Skin epidermis (tissue), 12 donors: ENCODE measurements around the gene OR2D3.
"Not testable (repeated sequence)": the region's sequence is repeated elsewhere in the genome, so short reads cannot be mapped to it uniquely, and the experiment has no call there.

Experiments used
- H3K27ac ChIP-seq, 21 experiments: fragments of 200-600 bp; sonication (generic) in 11 of 21; one replicate each; pipeline ENCODE4 v1.5.0; 2020; ENCODE audit warnings: mild to moderate bottlenecking in 3 of 21, inconsistent platforms in 2 of 21, moderate library complexity in 2 of 21
- H3K4me3 ChIP-seq, 7 experiments: fragments of 200-600 bp; sonication (generic) in 2 of 7; one replicate each; pipeline ENCODE4 v1.5.0; 2020; ENCODE audit warnings: inconsistent platforms in 2 of 7, mild to moderate bottlenecking in 2 of 7, moderate library complexity in 1 of 7

The OR2D3 gene

DNA sequence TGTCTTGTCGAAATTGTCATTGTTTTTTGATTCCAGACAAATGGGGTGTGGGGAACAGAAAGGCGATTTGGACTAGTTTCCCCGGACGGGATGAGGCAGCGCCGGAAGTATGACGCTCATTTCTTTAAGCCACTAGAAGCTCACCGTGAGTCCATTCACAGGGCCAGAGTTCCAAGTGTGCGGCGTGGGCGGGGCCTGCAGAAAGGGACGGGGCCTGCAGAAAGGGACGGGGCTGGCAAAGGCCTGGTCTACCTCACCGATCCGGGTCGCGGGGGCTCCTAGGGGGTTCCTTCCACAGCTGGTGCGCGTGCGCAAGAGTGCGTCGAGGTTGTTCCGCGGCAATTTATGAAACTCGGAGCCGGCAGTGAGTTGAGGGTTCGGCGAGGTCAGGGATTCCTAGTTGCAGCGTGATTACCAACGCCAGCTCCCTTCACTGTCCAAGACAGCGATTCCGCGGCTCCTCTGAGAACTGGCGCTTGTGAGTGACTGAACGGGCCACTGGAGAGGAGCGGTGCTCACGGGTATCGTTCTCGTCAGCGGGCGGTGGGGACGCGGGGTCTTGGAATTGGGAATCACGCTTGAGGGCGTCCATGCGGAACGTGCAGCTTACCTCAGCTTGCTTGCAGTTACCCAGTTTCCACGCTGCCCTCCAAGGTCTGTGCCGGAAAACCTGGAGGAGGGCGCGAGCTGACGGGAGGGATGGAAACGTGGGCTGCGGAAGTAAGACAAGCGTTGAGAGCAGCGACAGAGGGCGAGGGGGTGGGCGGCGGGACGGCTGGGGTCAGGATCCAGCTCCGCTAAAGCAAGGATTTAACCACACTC, 5.6 kb downstream of the OR2D3 start, which contains the start of gene ZNF215:
Gene ZNF215, plus strand, starts transcription at position 219 of the 822 bp plus-strand sequence. CDS start 5,847 bp downstream, outside the sequence.
- Histone ChIP-seq H3K4me3 (peak within 1 kb of the TSS; percentile 49 to 73 (median 59)), H3K27ac (peak within 1 kb of the TSS in 14 of 21 experiments; percentile 11 to 71 (median 42))

DNA sequence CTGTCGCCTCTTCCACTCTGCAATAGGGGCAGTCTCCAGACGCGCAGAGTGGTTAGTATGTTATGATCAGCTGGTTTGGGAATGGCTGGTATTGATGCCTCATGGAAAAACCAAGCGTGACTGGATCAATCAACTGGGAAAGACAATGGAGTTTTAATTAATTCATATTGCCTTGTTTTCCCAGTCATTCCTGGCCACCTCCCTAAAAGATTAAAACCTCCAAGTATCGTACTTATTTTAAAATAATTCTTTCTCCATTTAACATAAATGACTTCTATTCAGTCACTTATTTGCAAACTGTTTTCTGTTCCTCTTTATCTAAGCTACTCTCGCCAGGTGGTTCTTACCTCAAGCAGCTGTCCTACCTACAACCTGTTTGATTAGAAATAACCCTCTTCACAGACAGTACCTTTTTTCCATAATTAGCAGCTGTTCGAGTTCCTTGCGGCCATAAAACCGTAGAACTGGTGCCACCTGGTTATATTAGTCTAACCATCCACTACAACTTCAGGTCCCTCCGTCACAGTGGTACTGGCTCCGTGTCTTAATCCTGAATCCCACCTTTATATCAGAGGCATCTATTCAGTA, 6.3 kb downstream of the OR2D3 start:
- Histone ChIP-seq H3K27ac (peak overlapping the region in 9 of 21 experiments; percentile 28 to 71 (median 49)), H3K4me3 (peak overlapping the region; percentile 49 to 73 (median 59))

DNA sequence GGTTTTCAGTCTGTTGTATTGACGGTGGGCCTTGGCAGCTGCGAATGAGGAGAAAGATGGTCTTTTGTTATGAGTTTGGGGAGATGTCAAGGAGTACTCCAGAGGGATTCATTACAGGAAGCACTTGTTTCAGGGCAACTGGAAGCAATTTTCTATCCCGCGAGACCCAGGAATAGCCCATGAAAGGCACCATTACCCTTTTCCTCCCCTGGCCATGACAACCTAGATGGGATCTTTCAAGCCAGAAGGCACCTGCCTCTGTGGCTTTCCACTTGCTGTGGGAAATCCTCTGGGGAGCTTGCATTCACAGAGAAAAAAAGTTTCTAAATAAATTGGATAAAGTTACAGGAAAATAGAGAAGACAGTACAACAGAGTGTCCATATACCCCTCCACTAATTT, 8.1 kb downstream of the OR2D3 start:
- H3K4me3 ChIP-seq = no peak overlapping the region
- no peak overlapping the region for H3K27ac ChIP-seq

DNA sequence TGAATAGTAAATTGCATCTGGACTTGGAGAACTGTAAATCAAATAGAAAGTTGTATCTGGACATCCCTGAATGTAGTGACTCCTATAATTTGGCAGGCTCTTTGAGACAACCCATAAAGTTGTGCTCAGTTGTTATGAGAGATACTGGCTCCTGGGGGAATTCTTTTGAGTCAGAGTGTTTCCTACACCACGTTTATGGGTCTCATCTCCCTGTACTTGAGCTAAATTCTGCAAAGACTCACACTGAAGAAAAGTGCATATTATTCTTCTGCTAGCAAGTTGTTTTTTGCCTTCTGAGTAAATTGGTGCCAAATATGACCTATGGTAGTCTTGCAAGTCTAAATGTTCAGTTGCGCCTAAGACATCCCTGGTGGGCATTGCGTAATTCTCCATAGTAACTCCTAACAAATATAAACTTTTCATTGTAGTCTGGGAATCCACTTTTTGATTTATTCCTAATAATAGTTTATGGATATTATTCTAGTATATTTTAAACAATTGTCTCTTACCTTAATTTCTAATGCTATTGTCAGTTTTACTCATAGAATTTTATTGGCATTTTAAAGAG, 10.4 kb downstream of the OR2D3 start:
- Histone ChIP-seq H3K27ac (no peak overlapping the region), H3K4me3 (no peak overlapping the region)

DNA sequence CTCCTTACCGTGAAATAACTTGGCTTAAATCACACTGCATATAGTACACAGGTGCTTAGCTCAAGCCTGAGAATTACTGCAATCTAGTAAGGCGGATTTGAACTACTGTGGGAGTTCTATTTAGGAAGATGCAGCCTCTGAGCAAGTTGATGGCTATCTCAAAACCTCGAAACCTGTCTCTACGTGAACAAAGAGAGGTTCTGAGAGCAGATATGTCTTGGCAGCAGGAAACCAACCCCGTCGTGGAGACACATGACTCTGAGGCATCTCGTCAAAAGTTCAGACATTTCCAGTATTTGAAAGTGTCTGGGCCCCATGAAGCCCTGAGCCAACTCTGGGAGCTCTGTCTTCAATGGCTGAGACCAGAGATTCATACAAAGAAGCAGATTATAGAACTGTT, 11.3 kb downstream of the OR2D3 start:
- H3K27ac ChIP-seq = no peak overlapping the region
- no peak overlapping the region for H3K4me3 ChIP-seq

DNA sequence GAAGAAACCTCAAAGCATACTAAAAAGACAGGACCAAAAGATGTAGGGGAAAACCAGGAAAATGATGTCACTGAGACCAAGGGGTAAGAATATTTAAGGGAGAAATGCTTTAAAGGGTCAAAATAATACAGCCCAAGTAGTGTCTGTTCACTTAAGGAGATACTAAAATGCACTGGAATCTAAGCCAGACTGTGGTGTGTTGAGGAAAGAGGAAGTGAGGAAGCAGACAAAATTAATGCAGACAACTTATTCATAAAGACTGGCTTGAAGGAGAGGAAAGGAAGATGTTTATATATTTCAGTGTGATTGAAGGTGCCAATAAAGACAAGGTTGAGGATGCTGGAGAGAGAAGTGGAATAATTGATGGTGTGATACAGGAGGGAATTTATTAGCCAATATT, 21.2 kb downstream of the OR2D3 start:
- H3K27ac ChIP-seq = no peak overlapping the region
- H3K4me3 ChIP-seq = no peak overlapping the region

DNA sequence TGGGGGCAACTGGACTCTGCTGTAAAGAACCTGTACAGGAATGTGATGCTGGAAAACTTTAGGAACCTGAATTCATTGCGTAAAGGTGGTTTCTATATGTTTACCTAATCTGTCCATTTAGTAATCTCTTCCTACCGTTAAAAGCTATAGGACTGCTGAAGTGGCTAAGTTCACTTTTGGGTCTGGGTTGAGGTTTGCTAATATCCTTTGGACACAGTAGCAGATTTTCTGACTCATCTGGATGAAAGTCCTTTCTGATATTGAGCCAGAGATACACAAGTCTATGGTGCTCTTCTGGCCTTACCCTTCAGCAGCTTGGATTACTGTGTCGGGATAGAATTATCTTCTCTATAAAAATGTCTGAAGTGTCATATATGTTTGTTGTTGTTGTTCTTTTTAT, 22.3 kb downstream of the OR2D3 start:
- Histone ChIP-seq H3K27ac (no peak overlapping the region), H3K4me3 (no peak overlapping the region)

DNA sequence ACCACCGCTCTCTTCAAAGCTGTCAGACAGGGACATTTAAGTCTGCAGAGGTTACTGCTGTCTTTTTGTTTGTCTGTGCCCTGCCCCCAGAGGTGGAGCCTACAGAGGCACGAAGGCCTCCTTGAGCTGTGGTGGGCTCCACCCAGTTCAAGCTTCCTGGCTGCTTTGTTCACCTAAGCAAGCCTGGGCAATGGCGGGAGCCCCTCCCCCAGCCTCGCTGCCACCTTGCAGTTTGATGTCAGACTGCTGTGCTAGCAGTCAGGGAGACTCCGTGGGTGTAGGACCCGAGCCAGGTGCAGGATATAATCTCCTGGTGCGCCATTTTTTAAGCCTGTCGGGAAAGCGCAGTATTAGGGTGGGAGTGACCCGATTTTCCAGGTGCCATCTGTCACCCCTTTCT, 33.4 kb downstream of the OR2D3 start:
- not testable (repeated sequence) for H3K27ac ChIP-seq, H3K4me3 ChIP-seq

DNA sequence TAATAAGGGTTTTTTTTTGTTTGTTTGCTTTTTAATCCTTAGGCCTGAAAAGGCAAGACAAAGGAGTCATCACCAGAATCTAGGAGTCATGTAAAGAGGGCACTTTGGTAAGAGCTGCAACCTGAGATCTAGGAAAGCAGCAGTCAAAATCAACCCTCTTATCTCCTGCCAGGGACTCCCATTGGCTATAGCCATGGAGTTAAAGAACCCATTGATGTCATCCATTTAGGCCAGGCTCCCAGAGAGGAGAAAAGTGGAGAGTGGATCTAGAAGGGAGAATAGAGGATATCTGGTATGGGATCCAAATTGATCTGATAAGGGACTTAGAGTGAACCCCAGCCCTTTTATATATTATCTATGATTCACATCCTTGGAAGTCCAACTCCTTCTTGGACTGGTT, 41.3 kb downstream of the OR2D3 start:
- H3K27ac ChIP-seq = no peak overlapping the region
- no peak overlapping the region for H3K4me3 ChIP-seq

DNA sequence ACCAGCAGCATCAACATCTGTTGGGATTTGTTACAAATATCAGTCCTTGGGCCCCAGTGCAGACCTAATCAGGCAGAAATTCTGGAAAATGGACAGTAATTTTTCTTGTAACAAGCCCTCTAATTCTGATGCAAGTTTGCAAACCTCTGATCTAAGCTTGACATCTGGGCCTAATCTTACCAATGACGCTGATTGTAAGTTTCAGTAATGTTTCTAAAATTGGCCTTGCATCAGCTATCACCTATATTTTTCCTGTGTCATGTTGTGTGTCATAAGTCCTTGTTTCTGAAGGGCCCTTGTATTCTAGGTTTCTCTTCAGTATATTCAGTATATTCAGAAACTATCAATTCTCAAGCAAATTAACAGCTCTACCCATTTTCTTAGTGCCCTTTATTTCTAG, 41.9 kb downstream of the OR2D3 start:
- Histone ChIP-seq H3K27ac (no peak overlapping the region), H3K4me3 (no peak overlapping the region)

DNA sequence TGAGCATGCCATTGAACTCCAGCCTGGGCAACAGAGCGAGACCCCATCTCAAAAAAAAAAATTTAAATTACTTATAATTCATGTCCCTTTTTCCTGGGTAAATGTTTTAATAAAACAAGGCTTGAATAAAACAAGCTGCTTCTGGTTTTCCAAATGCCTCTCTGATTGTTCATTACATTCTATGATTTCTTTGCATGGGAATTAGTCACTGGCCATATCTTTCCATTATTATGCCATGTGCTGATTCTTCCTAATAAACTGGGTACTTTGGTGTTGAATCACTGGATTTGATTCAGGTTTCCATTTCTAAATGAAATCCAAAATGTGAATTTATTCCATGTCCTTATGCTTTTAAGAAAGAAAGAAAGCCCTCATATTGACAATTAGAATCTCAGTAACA, 48.0 kb downstream of the OR2D3 start:
- no peak overlapping the region for H3K4me3 ChIP-seq
- H3K27ac ChIP-seq = no peak overlapping the region

DNA sequence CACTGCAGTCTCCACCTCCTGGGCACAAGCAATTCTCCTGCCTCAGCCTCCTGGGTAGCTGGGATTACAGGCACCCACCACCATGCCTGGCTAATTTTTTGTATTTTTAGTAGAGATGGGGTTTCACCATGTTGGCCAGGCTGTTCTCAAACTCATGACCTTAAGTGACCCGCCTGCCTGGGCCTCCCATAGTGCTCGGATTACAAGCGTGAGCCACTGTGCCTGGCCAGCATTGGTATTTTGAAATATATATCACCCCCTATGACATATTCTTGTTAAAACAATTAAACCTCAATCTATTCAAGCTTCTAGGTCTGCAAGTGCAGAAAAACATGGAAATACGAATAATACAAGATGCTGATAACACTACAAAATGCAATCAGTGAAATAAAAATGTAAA, 49.1 kb downstream of the OR2D3 start:
- H3K4me3 ChIP-seq, H3K27ac ChIP-seq: not testable (repeated sequence)
